Sigmoid colon (tissue), 7 donors: ENCODE results near the gene GALNT14. TPM values are rescaled to one million over a fixed set of nuclear protein-coding genes. Genes with fewer than 3 reads are reported as not detected.

Experiments used
- DNase-seq: peaks from one replicate; pipeline ENCODE4 v3.0.0-alpha.2; 2019
- H3K27ac ChIP-seq, 4 donors: fragments of 200-600 bp; sonication (generic); one replicate each; pipeline ENCODE4 v1.5.1; 2016 to 2019; ENCODE audit warnings: mild to moderate bottlenecking in 1 of 4
- H3K27me3 ChIP-seq, 3 donors: fragments of 200-600 bp; sonication (generic); one replicate each; pipeline ENCODE4 v1.5.1; 2019; ENCODE audit warnings: mild to moderate bottlenecking in 1 of 3
- H3K36me3 ChIP-seq, 4 donors: fragments of 200-600 bp; sonication (generic); one replicate each; pipeline ENCODE4 v1.5.1; 2016 to 2019
- H3K4me1 ChIP-seq, 4 donors: fragments of 200-600 bp; sonication (generic); one replicate each; pipeline ENCODE4 v1.5.1; 2017 to 2019
- H3K4me3 ChIP-seq, 4 donors: fragments of 200-600 bp; sonication (generic); one replicate each; pipeline ENCODE4 v1.5.1; 2017 to 2019; ENCODE audit warnings: mild to moderate bottlenecking in 2 of 4, moderate library complexity in 1 of 4
- H3K9me3 ChIP-seq, 4 donors: fragments of 200-600 bp in 3 of 4; sonication (generic) in 3 of 4; one replicate each; pipeline versions ENCODE4 v1.5.1 to v1.6.1; 2013 to 2019
- EP300 ChIP-seq, 4 donors: sonication (generic); formaldehyde crosslinking; IDR thresholded peaks; one replicate each; pipeline ENCODE4 v1.6.1; 2017; ENCODE audit warnings: antibody characterized with exemption in 4 of 4
- POLR2A ChIP-seq, 2 donors: fragments of 450-650 bp; IDR thresholded peaks; one replicate each; pipeline ENCODE4 v1.6.1; 2016; ENCODE audit warnings: antibody characterized with exemption in 2 of 2, mild to moderate bottlenecking in 2 of 2, moderate library complexity in 2 of 2
- POLR2AphosphoS5 ChIP-seq, 4 donors: sonication (generic); formaldehyde crosslinking; IDR thresholded peaks; one replicate each; pipeline ENCODE4 v1.6.1; 2017; ENCODE audit warnings: antibody characterized with exemption in 4 of 4
- WGBS, 2 donors: extraction: QIAGEN DNeasy Blood & Tissue Kit; methylation state at CpG; one replicate each; pipeline ENCODE4 v1.1.7; 2013; 5-methylcytosine and 5-hydroxymethylcytosine counted together
- intact Hi-C: fragments of 100-400 bp; cut with DNase I; formaldehyde crosslinking; loops from one replicate; pipeline ENCODE4 v1.15.1; 2023
- polyA plus RNA-seq, 3 donors: library from polyadenylated mRNA; stranded (reverse); fragments of 200-250 nt; gene quantifications; one replicate each; pipeline ENCODE4 v1.2.3, GENCODE V29; 2013
- total RNA-seq, 4 donors: library from RNA; depleted of rRNA; stranded (reverse); fragments of >200 nt; gene quantifications; one replicate each; pipeline ENCODE4 v1.1.0, GENCODE V29; 2016
- TF ChIP-seq, protein P1 (sequence below), 4 experiments: fragments of 450-650 bp in 3 of 4; fragments of 200-600 bp in 1 of 4; IDR thresholded peaks; one replicate each; pipeline ENCODE4 v1.5.1; 2016 to 2019; ENCODE audit warnings: antibody characterized with exemption in 4 of 4, mild to moderate bottlenecking in 3 of 4, moderate library complexity in 2 of 4
- donor health status: healthy with polysubstance abuse.
- donor health status: Bipolar disorder and iron deficiency.
- donor health status: healthy.

The GALNT14 gene
- total and polyA plus RNA-seq, 7 donors = 1.2 to 2.3 (median 1.2) TPM; not detected in 4

DNA sequence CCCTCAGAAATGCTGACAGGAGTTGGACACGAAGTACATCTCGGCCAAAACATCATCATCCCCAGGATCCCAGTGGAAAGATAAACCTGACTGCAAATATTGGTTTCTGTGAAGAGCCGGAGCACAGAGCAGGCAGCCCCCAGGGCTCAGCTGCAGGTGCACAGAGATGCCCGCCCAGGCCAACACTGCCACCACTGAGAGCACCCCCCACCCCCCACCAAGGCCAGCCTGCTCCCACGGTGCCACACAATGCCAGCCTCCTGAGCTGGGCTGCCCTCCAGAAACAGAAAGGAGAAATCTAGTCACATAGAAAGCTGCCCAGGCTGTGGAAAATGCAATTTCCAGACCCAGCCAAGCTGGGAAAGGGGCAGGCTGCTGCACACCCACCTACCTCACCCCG lies 71.7 kb downstream of the GALNT14 start:
- Histone ChIP-seq H3K27ac (no peak overlapping the region), H3K36me3 (no peaks in the 10 kb centered on the region), H3K4me1 (no peaks in the 10 kb centered on the region), H3K27me3 (no peaks in the 10 kb centered on the region), H3K4me3 (no peak overlapping the region), H3K9me3 (no peaks in the 10 kb centered on the region)
- WGBS, 2 donors = 64 to 68% methylated on average over 6 of the region's 6 CpGs
- intact Hi-C loops = no loop called here
- no peak for DNase-seq
- no peak for TF ChIP-seq EP300 (IDR thresholded peaks at IDR 0.05)
- TF ChIP-seq, protein P1, sequence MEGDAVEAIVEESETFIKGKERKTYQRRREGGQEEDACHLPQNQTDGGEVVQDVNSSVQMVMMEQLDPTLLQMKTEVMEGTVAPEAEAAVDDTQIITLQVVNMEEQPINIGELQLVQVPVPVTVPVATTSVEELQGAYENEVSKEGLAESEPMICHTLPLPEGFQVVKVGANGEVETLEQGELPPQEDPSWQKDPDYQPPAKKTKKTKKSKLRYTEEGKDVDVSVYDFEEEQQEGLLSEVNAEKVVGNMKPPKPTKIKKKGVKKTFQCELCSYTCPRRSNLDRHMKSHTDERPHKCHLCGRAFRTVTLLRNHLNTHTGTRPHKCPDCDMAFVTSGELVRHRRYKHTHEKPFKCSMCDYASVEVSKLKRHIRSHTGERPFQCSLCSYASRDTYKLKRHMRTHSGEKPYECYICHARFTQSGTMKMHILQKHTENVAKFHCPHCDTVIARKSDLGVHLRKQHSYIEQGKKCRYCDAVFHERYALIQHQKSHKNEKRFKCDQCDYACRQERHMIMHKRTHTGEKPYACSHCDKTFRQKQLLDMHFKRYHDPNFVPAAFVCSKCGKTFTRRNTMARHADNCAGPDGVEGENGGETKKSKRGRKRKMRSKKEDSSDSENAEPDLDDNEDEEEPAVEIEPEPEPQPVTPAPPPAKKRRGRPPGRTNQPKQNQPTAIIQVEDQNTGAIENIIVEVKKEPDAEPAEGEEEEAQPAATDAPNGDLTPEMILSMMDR (IDR thresholded peaks at IDR 0.05) = no peak
- TF ChIP-seq POLR2AphosphoS5 (IDR thresholded peaks at IDR 0.05) = no peak
- TF ChIP-seq POLR2A (IDR thresholded peaks at IDR 0.05) = no peak

DNA sequence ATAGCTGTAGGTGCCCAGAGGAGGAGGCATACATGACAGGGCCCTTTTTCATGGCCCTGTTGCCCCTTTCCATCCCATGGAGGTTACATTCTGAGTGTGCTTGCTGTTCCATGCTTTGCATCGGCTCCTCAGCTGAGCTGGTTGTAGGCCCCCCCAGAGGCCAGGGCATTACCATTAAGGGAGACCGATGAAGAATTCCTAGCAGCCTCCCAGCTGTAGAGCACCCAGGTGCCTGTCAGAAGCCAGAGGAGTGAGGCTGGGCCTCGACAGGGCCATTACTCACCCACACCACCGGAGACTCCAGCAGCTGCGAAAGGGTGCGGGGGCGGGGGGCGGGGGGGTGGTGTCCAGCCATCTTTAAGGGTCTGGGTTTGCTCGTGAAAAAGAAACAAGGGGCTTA lies 72.2 kb downstream of the GALNT14 start:
- no peaks in the 10 kb centered on the region for H3K4me1 ChIP-seq
- H3K36me3 ChIP-seq = no peaks in the 10 kb centered on the region
- no peaks in the 10 kb centered on the region for H3K27me3 ChIP-seq
- H3K9me3 ChIP-seq = no peaks in the 10 kb centered on the region
- 76 to 82% methylated on average over 9 of the region's 9 CpGs for WGBS, 2 donors
- TF ChIP-seq EP300 (IDR thresholded peaks at IDR 0.05) (no peak), POLR2AphosphoS5 (IDR thresholded peaks at IDR 0.05) (no peak), POLR2A (IDR thresholded peaks at IDR 0.05) (no peak)
- TF ChIP-seq, protein P1 (IDR thresholded peaks at IDR 0.05) = no peak
- no peak overlapping the region for H3K27ac ChIP-seq
- intact Hi-C loops = no loop called here
- no peak overlapping the region for H3K4me3 ChIP-seq
- no peak for DNase-seq

DNA sequence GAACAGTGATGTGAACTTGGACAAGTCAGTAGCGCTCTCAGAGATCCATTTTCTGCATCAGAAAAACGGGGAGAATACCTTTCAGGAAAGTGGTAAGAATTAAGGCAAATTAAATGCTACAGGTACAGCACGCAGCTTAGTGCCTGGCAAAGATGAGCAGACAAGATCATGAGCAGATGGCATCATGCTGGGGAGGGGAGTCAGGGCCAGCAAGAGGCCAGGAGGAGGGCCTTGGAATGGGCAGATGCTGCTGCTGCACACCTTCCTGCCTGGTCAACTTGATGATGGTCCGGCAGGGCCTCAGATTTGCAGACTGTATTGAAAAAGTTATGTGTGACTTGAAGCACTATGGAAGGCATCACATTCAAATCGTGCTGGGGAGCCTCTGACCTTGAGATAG lies 72.9 kb downstream of the GALNT14 start:
- no peaks in the 10 kb centered on the region for H3K4me1 ChIP-seq
- 70 to 87% methylated on average over 5 of the region's 5 CpGs for WGBS, 2 donors
- no peak overlapping the region for H3K27ac ChIP-seq
- H3K4me3 ChIP-seq = no peak overlapping the region
- H3K36me3 ChIP-seq = no peaks in the 10 kb centered on the region
- intact Hi-C loops = no loop called here
- TF ChIP-seq, protein P1 (IDR thresholded peaks at IDR 0.05) = no peak
- TF ChIP-seq POLR2AphosphoS5 (IDR thresholded peaks at IDR 0.05) (no peak), POLR2A (IDR thresholded peaks at IDR 0.05) (no peak), EP300 (IDR thresholded peaks at IDR 0.05) (no peak)
- no peak for DNase-seq
- H3K9me3 ChIP-seq = no peaks in the 10 kb centered on the region
- no peaks in the 10 kb centered on the region for H3K27me3 ChIP-seq

DNA sequence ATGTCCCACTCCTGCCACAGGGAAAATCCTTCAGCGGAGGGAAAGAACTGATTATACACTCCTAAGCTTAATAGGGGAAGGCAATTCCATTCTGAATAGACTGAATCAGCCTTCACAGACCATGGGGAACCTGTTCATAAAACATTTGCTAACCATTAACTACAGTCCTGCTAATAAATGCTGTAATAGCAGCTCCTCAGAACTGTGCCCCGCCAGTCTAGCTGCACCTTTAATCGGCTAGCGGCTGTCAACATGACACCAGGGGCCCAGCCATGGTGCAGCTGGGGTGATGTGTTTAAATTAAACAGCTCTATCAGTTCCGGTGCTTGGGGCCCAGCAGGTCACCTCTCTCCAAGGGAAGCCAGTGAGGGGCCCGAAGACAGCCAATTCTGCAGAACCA lies 77.8 kb downstream of the GALNT14 start:
- H3K27ac ChIP-seq = no peak overlapping the region
- no peaks in the 10 kb centered on the region for H3K36me3 ChIP-seq
- no peak for DNase-seq
- H3K4me1 ChIP-seq = no peaks in the 10 kb centered on the region
- H3K27me3 ChIP-seq = no peaks in the 10 kb centered on the region
- 35 to 70% methylated on average over 6 of the region's 6 CpGs for WGBS, 2 donors
- no peak overlapping the region for H3K4me3 ChIP-seq
- H3K9me3 ChIP-seq = no peaks in the 10 kb centered on the region
- TF ChIP-seq POLR2AphosphoS5 (IDR thresholded peaks at IDR 0.05) = no peak
- TF ChIP-seq, protein P1 (IDR thresholded peaks at IDR 0.05) = no peak
- no peak for TF ChIP-seq EP300 (IDR thresholded peaks at IDR 0.05)
- no peak for TF ChIP-seq POLR2A (IDR thresholded peaks at IDR 0.05)
- intact Hi-C loops = no loop called here
